Measurements from ENCODE around the gene SHISA9. TPM values are rescaled to one million over a fixed set of nuclear protein-coding genes. Genes with fewer than 3 reads are reported as not detected.

The SHISA9 gene
- total RNA-seq, 1 donor from 2014 or later = 3.7 TPM

- no peak for DNase-seq (ENCODE audit: low read depth)
- no peak overlapping the region for H3K4me3 ChIP-seq (ENCODE audit: low read depth, low read length)
- TF ChIP-seq, protein P1, sequence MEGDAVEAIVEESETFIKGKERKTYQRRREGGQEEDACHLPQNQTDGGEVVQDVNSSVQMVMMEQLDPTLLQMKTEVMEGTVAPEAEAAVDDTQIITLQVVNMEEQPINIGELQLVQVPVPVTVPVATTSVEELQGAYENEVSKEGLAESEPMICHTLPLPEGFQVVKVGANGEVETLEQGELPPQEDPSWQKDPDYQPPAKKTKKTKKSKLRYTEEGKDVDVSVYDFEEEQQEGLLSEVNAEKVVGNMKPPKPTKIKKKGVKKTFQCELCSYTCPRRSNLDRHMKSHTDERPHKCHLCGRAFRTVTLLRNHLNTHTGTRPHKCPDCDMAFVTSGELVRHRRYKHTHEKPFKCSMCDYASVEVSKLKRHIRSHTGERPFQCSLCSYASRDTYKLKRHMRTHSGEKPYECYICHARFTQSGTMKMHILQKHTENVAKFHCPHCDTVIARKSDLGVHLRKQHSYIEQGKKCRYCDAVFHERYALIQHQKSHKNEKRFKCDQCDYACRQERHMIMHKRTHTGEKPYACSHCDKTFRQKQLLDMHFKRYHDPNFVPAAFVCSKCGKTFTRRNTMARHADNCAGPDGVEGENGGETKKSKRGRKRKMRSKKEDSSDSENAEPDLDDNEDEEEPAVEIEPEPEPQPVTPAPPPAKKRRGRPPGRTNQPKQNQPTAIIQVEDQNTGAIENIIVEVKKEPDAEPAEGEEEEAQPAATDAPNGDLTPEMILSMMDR (conservative IDR thresholded peaks at IDR 0.05; ENCODE audit: low read depth, low read length) = no peak
Observed at GRCh38 chr16:13242201-13242600, 340.8 kb downstream of the SHISA9 start.

DNA sequence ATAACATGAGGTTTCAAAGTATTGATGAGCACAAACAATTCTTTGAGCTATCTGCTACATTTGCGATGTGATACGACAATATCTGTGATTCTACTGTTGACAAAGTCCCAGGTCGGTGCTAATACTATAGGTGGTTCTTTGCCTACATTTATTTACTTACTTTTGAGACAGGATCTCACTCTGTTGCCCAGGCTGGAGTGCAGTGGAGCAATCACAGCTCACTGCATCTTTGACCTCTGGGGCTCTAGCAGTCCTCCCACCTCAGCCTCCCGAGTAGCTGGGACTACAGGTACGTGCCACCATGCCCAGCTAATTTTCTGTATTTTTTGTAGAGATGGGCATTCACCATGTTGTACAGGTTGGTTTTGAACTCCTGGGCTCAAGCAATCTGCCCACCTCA lies 343.4 kb downstream of the SHISA9 start:
- TF ChIP-seq, protein P1 (conservative IDR thresholded peaks at IDR 0.05; ENCODE audit: low read depth, low read length) = no peak
- no peak for DNase-seq (ENCODE audit: low read depth)
- H3K4me3 ChIP-seq (ENCODE audit: low read depth, low read length) = no peak overlapping the region

- H3K4me3 ChIP-seq (ENCODE audit: low read depth, low read length) = no peak overlapping the region
- no peak for DNase-seq (ENCODE audit: low read depth)
- TF ChIP-seq, protein P1 (conservative IDR thresholded peaks at IDR 0.05; ENCODE audit: low read depth, low read length) = no peak
Observed at GRCh38 chr16:13245713-13246377, 344.4 kb downstream of the SHISA9 start.

DNA sequence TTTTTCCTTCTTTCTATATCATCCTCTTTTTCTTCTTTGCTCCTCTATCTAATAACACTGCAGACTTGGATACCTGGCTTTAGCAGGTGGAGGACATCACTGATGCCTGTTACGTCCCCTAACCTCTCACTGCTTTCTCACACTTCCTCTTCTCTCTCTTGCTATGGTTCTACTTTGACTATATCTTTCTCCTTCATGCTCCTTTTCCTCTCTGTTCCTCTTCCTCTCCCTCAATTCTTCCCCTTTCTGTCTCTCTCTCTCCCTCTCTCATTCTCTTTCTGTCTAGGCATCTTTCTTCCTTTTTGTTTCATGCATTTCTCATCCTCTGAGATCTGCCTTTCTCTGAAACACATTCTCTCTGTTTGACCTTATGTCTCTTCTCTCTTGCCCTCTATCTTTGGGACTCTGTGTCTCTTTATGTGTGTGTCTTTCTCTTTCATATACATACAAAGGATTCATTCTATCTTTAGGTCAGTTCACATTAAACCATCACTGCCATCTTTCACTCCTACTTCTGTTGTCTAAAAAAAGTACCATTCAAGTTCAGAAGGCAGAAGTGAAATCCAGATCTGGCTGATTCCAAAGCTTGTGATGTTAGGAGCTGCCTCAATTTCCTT lies 353.7 kb downstream of the SHISA9 start:
- TF ChIP-seq, protein P1 (conservative IDR thresholded peaks at IDR 0.05; ENCODE audit: low read depth, low read length) = no peak
- H3K4me3 ChIP-seq (ENCODE audit: low read depth, low read length) = no peak overlapping the region
- no peak for DNase-seq (ENCODE audit: low read depth)

DNA sequence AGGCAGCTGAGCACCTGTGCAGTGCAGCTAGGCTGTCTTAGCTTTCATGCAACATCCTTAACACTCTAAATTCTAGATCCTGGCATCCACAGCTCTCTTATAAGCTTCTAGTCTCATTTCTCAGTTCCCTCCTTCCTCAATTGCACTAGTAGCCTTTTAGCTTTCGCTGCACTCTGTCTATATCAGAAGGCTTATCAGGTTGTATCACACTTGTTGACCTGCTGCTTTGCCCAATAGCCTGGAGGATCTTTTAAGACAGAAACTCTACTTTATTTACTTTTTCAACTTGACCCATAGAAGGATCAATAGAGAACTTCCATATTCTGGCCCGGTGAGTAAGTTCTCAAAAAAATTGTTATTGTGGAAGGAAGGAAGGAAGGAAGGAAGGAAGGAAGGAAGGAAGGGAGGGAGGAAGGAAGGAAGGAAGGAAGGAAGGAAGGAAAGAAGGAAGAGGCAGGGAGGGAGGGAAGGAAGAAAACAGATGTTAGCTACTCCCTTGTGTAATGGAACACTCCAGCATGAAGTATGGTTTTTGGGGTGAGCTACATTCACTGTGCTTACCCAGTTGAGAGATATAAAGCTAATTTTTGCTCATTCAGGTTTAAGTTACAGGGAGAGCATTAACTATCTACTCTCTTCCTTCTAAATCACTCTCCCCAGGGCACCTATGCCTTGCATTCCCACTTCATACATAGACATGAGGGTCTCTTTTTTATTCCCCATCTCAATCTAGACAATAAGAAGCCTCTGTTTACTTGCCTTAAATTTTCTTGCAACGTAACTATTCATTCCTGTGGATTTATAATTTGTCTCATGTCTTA lies 361.1 kb downstream of the SHISA9 start:
- no peak overlapping the region for H3K4me3 ChIP-seq (ENCODE audit: low read depth, low read length)
- no peak for DNase-seq (ENCODE audit: low read depth)
- TF ChIP-seq, protein P1 (conservative IDR thresholded peaks at IDR 0.05; ENCODE audit: low read depth, low read length) = no peak

DNA sequence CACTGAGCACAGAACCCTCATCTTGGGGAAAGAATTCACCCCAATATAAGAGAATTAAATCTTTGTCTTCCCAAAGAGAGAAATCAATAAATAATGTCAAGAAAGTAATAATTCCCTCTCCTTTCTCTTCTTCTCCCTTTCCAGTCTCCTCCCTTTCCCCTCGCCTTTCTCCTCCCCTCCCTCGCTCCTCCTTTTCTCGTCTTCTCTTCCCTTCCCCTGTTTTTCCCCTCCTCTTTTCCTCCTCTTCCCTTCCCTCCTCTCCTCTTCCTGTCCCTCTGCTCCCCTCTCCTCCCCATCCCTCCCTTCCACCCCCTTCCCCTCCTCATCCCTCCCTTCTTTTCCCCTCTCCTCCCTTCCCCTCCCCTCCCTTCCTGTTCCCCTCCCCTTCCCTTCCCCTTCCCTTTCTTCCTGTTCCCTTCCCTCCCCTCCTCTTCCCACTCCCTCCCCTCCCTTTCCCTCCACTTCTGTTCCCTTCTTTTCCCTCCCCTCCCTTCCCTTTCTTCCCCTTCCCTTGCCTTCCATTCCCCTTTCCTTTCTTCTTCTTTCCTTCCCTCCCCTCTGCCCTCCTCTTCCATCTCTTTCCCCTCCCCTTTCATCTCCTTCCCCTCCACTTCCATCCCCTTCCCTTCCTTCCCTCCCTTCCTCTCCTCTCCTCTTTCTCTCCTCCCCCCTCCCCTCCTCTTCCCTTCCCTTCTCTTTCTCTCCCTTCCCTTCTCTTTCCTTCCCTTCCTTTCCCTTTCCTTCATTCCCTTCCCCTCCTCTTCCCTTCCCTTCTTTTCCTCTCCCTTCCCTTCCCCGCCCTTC lies 363.6 kb downstream of the SHISA9 start:
- DNase-seq (ENCODE audit: low read depth) = no peak
- no peak overlapping the region for H3K4me3 ChIP-seq (ENCODE audit: low read depth, low read length)
- TF ChIP-seq, protein P1 (conservative IDR thresholded peaks at IDR 0.05; ENCODE audit: low read depth, low read length) = no peak
